ENCODE results near the gene DNMT1.
"Not testable (repeated sequence)": the region's sequence is repeated elsewhere in the genome, so short reads cannot be mapped to it uniquely, and the experiment has no call there.

Gene DNMT1

GRCh38 chr19:10182076-10182475 lies 12.7 kb downstream of the DNMT1 start:
- Mint-ChIP-seq H3K9me3 (no peaks in the 10 kb centered on the region), H3K36me3 (peaks cover 43% of the 10 kb centered on the region), H3K27me3 (no peaks in the 10 kb centered on the region), H3K27ac (no peak overlapping the region), H3K4me1 (peaks cover 15% of the 10 kb centered on the region), H3K4me3 (no peak overlapping the region)
- ATAC-seq: no peak

GRCh38 chr19:10180459-10180858 lies 14.3 kb downstream of the DNMT1 start:
- no peak overlapping the region for H3K27ac Mint-ChIP-seq
- H3K27me3 Mint-ChIP-seq: no peaks in the 10 kb centered on the region
- no peak for ATAC-seq
- peaks cover 10% of the 10 kb centered on the region for H3K4me1 Mint-ChIP-seq
- peaks cover 50% of the 10 kb centered on the region for H3K36me3 Mint-ChIP-seq
- no peaks in the 10 kb centered on the region for H3K9me3 Mint-ChIP-seq
- H3K4me3 Mint-ChIP-seq: no peak overlapping the region

- H3K27ac Mint-ChIP-seq, ATAC-seq, H3K4me1 Mint-ChIP-seq, H3K4me3 Mint-ChIP-seq, H3K27me3 Mint-ChIP-seq, H3K9me3 Mint-ChIP-seq: not testable (repeated sequence)
- H3K36me3 Mint-ChIP-seq: peaks cover 54% of the 10 kb centered on the region
These were observed 14.7 kb downstream of the DNMT1 start for GRCh38 chr19:10180024-10180423.

GRCh38 chr19:10173527-10173926 lies 21.2 kb downstream of the DNMT1 start:
- Mint-ChIP-seq H3K4me1 (no peaks in the 10 kb centered on the region), H3K4me3 (no peak overlapping the region), H3K9me3 (no peaks in the 10 kb centered on the region), H3K27ac (no peak overlapping the region), H3K36me3 (peaks cover 61% of the 10 kb centered on the region), H3K27me3 (no peaks in the 10 kb centered on the region)
- no peak for ATAC-seq

GRCh38 chr19:10168386-10168948 lies 26.3 kb downstream of the DNMT1 start:
- Mint-ChIP-seq H3K27me3 (no peaks in the 10 kb centered on the region), H3K36me3 (peaks cover 47% of the 10 kb centered on the region), H3K4me3 (no peak overlapping the region), H3K4me1 (no peaks in the 10 kb centered on the region), H3K9me3 (no peaks in the 10 kb centered on the region), H3K27ac (no peak overlapping the region)
- ATAC-seq: no peak

GRCh38 chr19:10167459-10167858 lies 27.3 kb downstream of the DNMT1 start:
- Mint-ChIP-seq H3K36me3 (peaks cover 47% of the 10 kb centered on the region), H3K4me1 (no peaks in the 10 kb centered on the region), H3K27ac (no peak overlapping the region), H3K4me3 (no peak overlapping the region), H3K27me3 (no peaks in the 10 kb centered on the region), H3K9me3 (no peaks in the 10 kb centered on the region)
- no peak for ATAC-seq

GRCh38 chr19:10166501-10166900 lies 28.3 kb downstream of the DNMT1 start:
- H3K27me3 Mint-ChIP-seq, H3K4me1 Mint-ChIP-seq, H3K4me3 Mint-ChIP-seq, ATAC-seq, H3K9me3 Mint-ChIP-seq, H3K27ac Mint-ChIP-seq: not testable (repeated sequence)
- peaks cover 45% of the 10 kb centered on the region for H3K36me3 Mint-ChIP-seq

- no peak for ATAC-seq
- Mint-ChIP-seq H3K36me3 (peaks cover 45% of the 10 kb centered on the region), H3K4me1 (no peaks in the 10 kb centered on the region), H3K4me3 (no peak overlapping the region), H3K9me3 (no peaks in the 10 kb centered on the region), H3K27me3 (no peaks in the 10 kb centered on the region), H3K27ac (no peak overlapping the region)
These were observed 28.7 kb downstream of the DNMT1 start for GRCh38 chr19:10166046-10166445.

GRCh38 chr19:10163536-10163935 lies 31.2 kb downstream of the DNMT1 start:
- no peak overlapping the region for H3K4me3 Mint-ChIP-seq
- H3K4me1 Mint-ChIP-seq: no peaks in the 10 kb centered on the region
- no peak for ATAC-seq
- H3K27me3 Mint-ChIP-seq: no peaks in the 10 kb centered on the region
- no peak overlapping the region for H3K27ac Mint-ChIP-seq
- no peaks in the 10 kb centered on the region for H3K9me3 Mint-ChIP-seq
- peaks cover 62% of the 10 kb centered on the region for H3K36me3 Mint-ChIP-seq

GRCh38 chr19:10159610-10160009 lies 35.1 kb downstream of the DNMT1 start:
- H3K27ac Mint-ChIP-seq: no peak overlapping the region
- peaks cover 73% of the 10 kb centered on the region for H3K36me3 Mint-ChIP-seq
- H3K4me3 Mint-ChIP-seq: no peak overlapping the region
- no peaks in the 10 kb centered on the region for H3K4me1 Mint-ChIP-seq
- H3K9me3 Mint-ChIP-seq: no peaks in the 10 kb centered on the region
- no peak for ATAC-seq
- no peaks in the 10 kb centered on the region for H3K27me3 Mint-ChIP-seq

- Mint-ChIP-seq H3K27ac (peak overlapping the region; percentile 45), H3K4me1 (no peaks in the 10 kb centered on the region), H3K27me3 (no peaks in the 10 kb centered on the region), H3K36me3 (peaks cover 81% of the 10 kb centered on the region), H3K4me3 (no peak overlapping the region), H3K9me3 (no peaks in the 10 kb centered on the region)
- no peak for ATAC-seq
These were observed 36.3 kb downstream of the DNMT1 start for GRCh38 chr19:10158485-10158884.

- H3K4me3 Mint-ChIP-seq: no peak overlapping the region
- no peak for ATAC-seq
- no peaks in the 10 kb centered on the region for H3K4me1 Mint-ChIP-seq
- peaks cover 78% of the 10 kb centered on the region for H3K36me3 Mint-ChIP-seq
- H3K27me3 Mint-ChIP-seq: no peaks in the 10 kb centered on the region
- peak overlapping the region; percentile 45 for H3K27ac Mint-ChIP-seq
- H3K9me3 Mint-ChIP-seq: no peaks in the 10 kb centered on the region
These were observed 36.7 kb downstream of the DNMT1 start for GRCh38 chr19:10158071-10158470.

GRCh38 chr19:10155839-10156238 lies 38.9 kb downstream of the DNMT1 start:
- Mint-ChIP-seq H3K4me1 (no peaks in the 10 kb centered on the region), H3K36me3 (peaks cover 89% of the 10 kb centered on the region), H3K27me3 (no peaks in the 10 kb centered on the region), H3K27ac (no peak overlapping the region), H3K9me3 (no peaks in the 10 kb centered on the region), H3K4me3 (no peak overlapping the region)
- no peak for ATAC-seq

GRCh38 chr19:10152100-10152499 lies 42.7 kb downstream of the DNMT1 start:
- Mint-ChIP-seq H3K4me1 (no peaks in the 10 kb centered on the region), H3K36me3 (peaks cover 86% of the 10 kb centered on the region), H3K27me3 (no peaks in the 10 kb centered on the region), H3K9me3 (no peaks in the 10 kb centered on the region), H3K27ac (no peak overlapping the region), H3K4me3 (no peak overlapping the region)
- no peak for ATAC-seq

GRCh38 chr19:10151521-10151920 lies 43.2 kb downstream of the DNMT1 start:
- Mint-ChIP-seq H3K4me3 (no peak overlapping the region), H3K27me3 (no peaks in the 10 kb centered on the region), H3K4me1 (no peaks in the 10 kb centered on the region), H3K27ac (no peak overlapping the region), H3K36me3 (peaks cover 84% of the 10 kb centered on the region), H3K9me3 (no peaks in the 10 kb centered on the region)
- no peak for ATAC-seq

GRCh38 chr19:10149427-10149826 lies 45.3 kb downstream of the DNMT1 start:
- Mint-ChIP-seq H3K9me3 (no peaks in the 10 kb centered on the region), H3K27me3 (no peaks in the 10 kb centered on the region), H3K4me3 (no peak overlapping the region), H3K27ac (no peak overlapping the region), H3K36me3 (peaks cover 83% of the 10 kb centered on the region), H3K4me1 (no peaks in the 10 kb centered on the region)
- ATAC-seq: no peak

- Mint-ChIP-seq H3K27ac (no peak overlapping the region), H3K4me3 (no peak overlapping the region), H3K4me1 (no peaks in the 10 kb centered on the region), H3K9me3 (no peaks in the 10 kb centered on the region), H3K36me3 (peaks cover 66% of the 10 kb centered on the region), H3K27me3 (no peaks in the 10 kb centered on the region)
- no peak for ATAC-seq
These were observed 48.6 kb downstream of the DNMT1 start for GRCh38 chr19:10146142-10146541.

All from stimulated activated memory B cell treated with anti-CD40 and anti-IgM and Interleukin-4, amounts not matched to agents 10 μg/mL and 1 μg/mL and 100 μg/mL, for 72 hours (primary cell).